Measurements from ENCODE around the gene UBXN4. TPM values are rescaled to one million over a fixed set of nuclear protein-coding genes. Genes with fewer than 3 reads are reported as not detected.

Gene UBXN4
- total RNA-seq, 1 experiment from 2014 or later: 123 TPM

- Histone ChIP-seq H3K4me3 (ENCODE audit: low read depth, low read length, poor library complexity, severe bottlenecking) (no peak overlapping the region), H3K27me3 (replicated peaks; ENCODE audit: insufficient read depth, low read depth, low read length, poor library complexity) (no peaks in the 10 kb centered on the region), H3K4me1 (ENCODE audit: insufficient read depth, low read length, poor library complexity, severe bottlenecking) (no peaks in the 10 kb centered on the region), H3K36me3 (ENCODE audit: insufficient read depth, low read length, poor library complexity, severe bottlenecking) (no peaks in the 10 kb centered on the region), H3K27ac (ENCODE audit: low read depth, low read length, poor library complexity, severe bottlenecking) (no peak overlapping the region), H3K9me3 (ENCODE audit: low read depth, low read length, poor library complexity, severe bottlenecking) (no peaks in the 10 kb centered on the region)
- TF ChIP-seq EZH2 (IDR thresholded peaks at IDR 0.05; ENCODE audit: borderline replicate concordance, low read depth, low read length, poor library complexity, severe bottlenecking) (no peak), CTCF (conservative IDR thresholded peaks at IDR 0.05; ENCODE audit: low read depth, low read length) (peak; percentile 52)
- CTCF ChIA-PET: interaction anchor here (0.6 to 1.0 kb wide), 2 partner anchors 10 to 565 kb away, joined by 3 to 4 read pairs; no protein-coding TSS in a partner anchor
- no TSS peak for BruUV-seq (replicated peaks)
- POLR2A ChIA-PET (ENCODE audit: low non-redundant PET): no interaction called here
- intact Hi-C loops (cut with micrococcal nuclease; ENCODE audit: unreplicated experiment): no loop called here
- DNase-seq (ENCODE audit: low spot score): peak; percentile 31
Measured at GRCh38 chr2:135818937-135819610, 77.4 kb downstream of the UBXN4 start.

DNA sequence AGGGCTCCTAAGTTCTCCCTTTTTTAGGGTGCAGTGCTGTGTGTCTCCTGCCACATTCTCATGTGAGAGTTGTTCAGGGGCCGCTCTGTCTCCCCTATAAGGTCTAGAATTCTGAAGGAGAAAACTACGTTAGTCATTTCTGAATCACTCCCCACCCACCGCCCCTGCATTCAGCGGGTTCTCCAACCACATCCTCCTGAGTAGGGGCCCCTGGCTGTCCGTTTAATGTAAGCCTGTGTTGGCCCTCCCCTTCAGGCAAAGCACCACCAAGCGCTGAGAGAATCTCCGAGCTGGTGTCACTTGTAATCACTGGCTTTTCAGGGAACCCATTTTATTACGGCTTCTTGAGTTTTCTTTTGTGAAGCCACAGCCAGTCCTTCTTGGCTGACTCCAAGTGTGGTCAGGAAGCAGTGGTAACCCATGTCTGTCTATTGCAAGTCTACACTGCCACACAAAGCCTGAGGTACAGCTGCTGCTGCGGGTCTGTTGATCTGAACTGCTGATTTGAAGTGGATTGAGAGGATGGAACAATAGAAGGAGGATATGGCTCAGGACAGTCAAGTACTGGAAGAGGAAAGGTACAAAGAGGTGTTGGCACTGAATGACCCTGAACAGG is 78.5 kb downstream of the UBXN4 start:
- H3K27me3 ChIP-seq (replicated peaks; ENCODE audit: insufficient read depth, low read depth, low read length, poor library complexity): no peaks in the 10 kb centered on the region
- no peak overlapping the region for H3K27ac ChIP-seq (ENCODE audit: low read depth, low read length, poor library complexity, severe bottlenecking)
- no TSS peak for BruUV-seq (replicated peaks)
- intact Hi-C loops (cut with micrococcal nuclease; ENCODE audit: unreplicated experiment): no loop called here
- CTCF ChIA-PET: no interaction called here
- no peaks in the 10 kb centered on the region for H3K9me3 ChIP-seq (ENCODE audit: low read depth, low read length, poor library complexity, severe bottlenecking)
- no peaks in the 10 kb centered on the region for H3K4me1 ChIP-seq (ENCODE audit: insufficient read depth, low read length, poor library complexity, severe bottlenecking)
- no peak for DNase-seq (ENCODE audit: low spot score)
- no peak for TF ChIP-seq EZH2 (IDR thresholded peaks at IDR 0.05; ENCODE audit: borderline replicate concordance, low read depth, low read length, poor library complexity, severe bottlenecking)
- TF ChIP-seq CTCF (conservative IDR thresholded peaks at IDR 0.05; ENCODE audit: low read depth, low read length): no peak
- no peak overlapping the region for H3K4me3 ChIP-seq (ENCODE audit: low read depth, low read length, poor library complexity, severe bottlenecking)
- POLR2A ChIA-PET (ENCODE audit: low non-redundant PET): no interaction called here
- H3K36me3 ChIP-seq (ENCODE audit: insufficient read depth, low read length, poor library complexity, severe bottlenecking): no peaks in the 10 kb centered on the region

- no TSS peak for BruUV-seq (replicated peaks)
- TF ChIP-seq CTCF (conservative IDR thresholded peaks at IDR 0.05; ENCODE audit: low read depth, low read length) (no peak), EZH2 (IDR thresholded peaks at IDR 0.05; ENCODE audit: borderline replicate concordance, low read depth, low read length, poor library complexity, severe bottlenecking) (no peak)
- Histone ChIP-seq H3K4me3 (ENCODE audit: low read depth, low read length, poor library complexity, severe bottlenecking) (no peak overlapping the region), H3K4me1 (ENCODE audit: insufficient read depth, low read length, poor library complexity, severe bottlenecking) (no peaks in the 10 kb centered on the region), H3K27ac (ENCODE audit: low read depth, low read length, poor library complexity, severe bottlenecking) (no peak overlapping the region), H3K36me3 (ENCODE audit: insufficient read depth, low read length, poor library complexity, severe bottlenecking) (no peaks in the 10 kb centered on the region), H3K9me3 (ENCODE audit: low read depth, low read length, poor library complexity, severe bottlenecking) (no peaks in the 10 kb centered on the region), H3K27me3 (replicated peaks; ENCODE audit: insufficient read depth, low read depth, low read length, poor library complexity) (no peaks in the 10 kb centered on the region)
- ChIA-PET POLR2A (ENCODE audit: low non-redundant PET) (no interaction called here), CTCF (no interaction called here)
- intact Hi-C loops (cut with micrococcal nuclease; ENCODE audit: unreplicated experiment): no loop called here
- DNase-seq (ENCODE audit: low spot score): no peak
Measured at GRCh38 chr2:135821190-135821589, 79.5 kb downstream of the UBXN4 start.
